ENCODE measurements around the gene SLCO6A1.
A peak's percentile ranks its signal among the peaks of the same experiment; 100 is the strongest.

DNA sequence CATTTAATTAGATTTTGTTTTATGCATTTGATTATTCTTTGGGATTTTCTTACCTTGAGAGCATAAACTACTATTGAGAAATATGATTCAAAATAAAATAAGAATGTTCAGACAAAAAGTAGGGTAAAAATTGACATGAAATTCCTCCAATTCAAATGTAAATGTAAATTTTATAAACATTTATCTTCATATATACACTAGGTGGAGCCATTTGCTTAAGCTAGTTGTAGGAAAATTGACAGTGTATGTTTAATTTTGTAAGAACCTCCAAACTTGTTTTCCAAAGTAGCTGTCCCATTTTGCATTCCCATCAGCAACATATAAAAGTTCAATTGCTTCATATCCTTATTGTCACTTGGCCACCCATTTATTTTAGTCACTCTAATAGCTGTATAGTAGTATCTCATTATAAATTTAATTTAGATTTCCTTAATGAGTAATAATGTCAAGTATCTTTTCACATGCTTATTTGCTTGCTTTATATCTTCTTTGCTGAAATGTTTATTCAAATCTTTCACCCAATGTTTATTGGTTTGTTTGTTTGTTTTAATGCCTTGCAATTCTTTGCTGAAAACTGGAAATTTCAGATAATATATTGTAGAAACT, 37.6 kb upstream of the SLCO6A1 start:
- TF ChIP-seq, protein P1, sequence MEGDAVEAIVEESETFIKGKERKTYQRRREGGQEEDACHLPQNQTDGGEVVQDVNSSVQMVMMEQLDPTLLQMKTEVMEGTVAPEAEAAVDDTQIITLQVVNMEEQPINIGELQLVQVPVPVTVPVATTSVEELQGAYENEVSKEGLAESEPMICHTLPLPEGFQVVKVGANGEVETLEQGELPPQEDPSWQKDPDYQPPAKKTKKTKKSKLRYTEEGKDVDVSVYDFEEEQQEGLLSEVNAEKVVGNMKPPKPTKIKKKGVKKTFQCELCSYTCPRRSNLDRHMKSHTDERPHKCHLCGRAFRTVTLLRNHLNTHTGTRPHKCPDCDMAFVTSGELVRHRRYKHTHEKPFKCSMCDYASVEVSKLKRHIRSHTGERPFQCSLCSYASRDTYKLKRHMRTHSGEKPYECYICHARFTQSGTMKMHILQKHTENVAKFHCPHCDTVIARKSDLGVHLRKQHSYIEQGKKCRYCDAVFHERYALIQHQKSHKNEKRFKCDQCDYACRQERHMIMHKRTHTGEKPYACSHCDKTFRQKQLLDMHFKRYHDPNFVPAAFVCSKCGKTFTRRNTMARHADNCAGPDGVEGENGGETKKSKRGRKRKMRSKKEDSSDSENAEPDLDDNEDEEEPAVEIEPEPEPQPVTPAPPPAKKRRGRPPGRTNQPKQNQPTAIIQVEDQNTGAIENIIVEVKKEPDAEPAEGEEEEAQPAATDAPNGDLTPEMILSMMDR (IDR thresholded peaks at IDR 0.05), result peak; percentile 73
- no peak for TF ChIP-seq ZFX (IDR thresholded peaks at IDR 0.05; ENCODE audit: borderline replicate concordance)

Measured in 22Rv1 (cell line).